ENCODE data around the gene KLRC4.
"Not testable (repeated sequence)": the region's sequence is repeated elsewhere in the genome, so short reads cannot be mapped to it uniquely, and the experiment has no call there.

KLRC4 gene

GRCh38 chr12:10409392-10409791, at the start of gene KLRC4:
Gene KLRC4 (minus strand): TSS chr12:10409757. CDS start chr12:10409575, 182 bp downstream.
- peak; percentile 98 for DNase-seq

- peak; percentile 19 for DNase-seq
Measured at GRCh38 chr12:10457760-10458159, 48.2 kb upstream of the KLRC4 start.

- no peak for DNase-seq
Measured at GRCh38 chr12:10456856-10457255, 47.3 kb upstream of the KLRC4 start.

GRCh38 chr12:10455766-10456165, 46.2 kb upstream of the KLRC4 start:
- no peak for DNase-seq

GRCh38 chr12:10454531-10454930, 45.0 kb upstream of the KLRC4 start:
- DNase-seq = peak; percentile 34

- no peak for DNase-seq
Measured at GRCh38 chr12:10453156-10453555, 43.6 kb upstream of the KLRC4 start, which contains the start of gene KLRC1. Gene KLRC1 (minus strand): TSS chr12:10453377. CDS start chr12:10451156, 2,221 bp downstream.

- DNase-seq = no peak
Measured at GRCh38 chr12:10448236-10448635, 38.7 kb upstream of the KLRC4 start.

GRCh38 chr12:10446052-10446451, 36.5 kb upstream of the KLRC4 start:
- not testable (repeated sequence) for DNase-seq

GRCh38 chr12:10441144-10441543, 31.6 kb upstream of the KLRC4 start:
- not testable (repeated sequence) for DNase-seq

- peak; percentile 96 for DNase-seq
Measured at GRCh38 chr12:10439608-10440274, 30.2 kb upstream of the KLRC4 start.

- DNase-seq = not testable (repeated sequence)
Measured at GRCh38 chr12:10437601-10438000, 28.0 kb upstream of the KLRC4 start.

- DNase-seq = peak; percentile 92
Measured at GRCh38 chr12:10435816-10436215, 26.3 kb upstream of the KLRC4 start, which contains the start of gene KLRC2. Gene KLRC2 (minus strand): TSS chr12:10436010. CDS start chr12:10435986, 24 bp downstream.

- not testable (repeated sequence) for DNase-seq
Measured at GRCh38 chr12:10430623-10431022, 21.1 kb upstream of the KLRC4 start.

GRCh38 chr12:10425938-10426337, 16.4 kb upstream of the KLRC4 start:
- DNase-seq = not testable (repeated sequence)

GRCh38 chr12:10424260-10424899, 14.8 kb upstream of the KLRC4 start:
- peak; percentile 79 for DNase-seq

- not testable (repeated sequence) for DNase-seq
Measured at GRCh38 chr12:10422159-10422558, 12.6 kb upstream of the KLRC4 start.

- peak; percentile 89 for DNase-seq
Measured at GRCh38 chr12:10420334-10420733, 10.8 kb upstream of the KLRC4 start, which contains the start of gene KLRC3. Gene KLRC3 (minus strand): TSS chr12:10420595. CDS start chr12:10420550, 45 bp downstream.

GRCh38 chr12:10408842-10409241, 715 bp downstream of the KLRC4 start:
- peak; percentile 55 for DNase-seq

GRCh38 chr12:10406725-10407124, 2.8 kb downstream of the KLRC4 start:
- no peak for DNase-seq

GRCh38 chr12:10405294-10405693, 4.3 kb downstream of the KLRC4 start:
- no peak for DNase-seq

GRCh38 chr12:10404798-10405197, 4.8 kb downstream of the KLRC4 start:
- no peak for DNase-seq

- DNase-seq = no peak
Measured at GRCh38 chr12:10400829-10401228, 8.7 kb downstream of the KLRC4 start.

GRCh38 chr12:10398168-10398567, 11.4 kb downstream of the KLRC4 start:
- DNase-seq = no peak

- DNase-seq = peak; percentile 69
Measured at GRCh38 chr12:10397296-10397695, 12.3 kb downstream of the KLRC4 start.
